HL-60/S4 treated with retinoic acid at 250 ng/mL for 4 days and 3 days (cell line): ENCODE results near the gene ISLR.

ENCODE experiments used
- in situ Hi-C: fragments of 300-500 bp; cut with MboI; formaldehyde crosslinking; loops from 2 replicates; pipeline ENCODE4 v1.7.0; 2022; ENCODE audit warnings: low sequenced_read_pairs

Gene ISLR, protein sequence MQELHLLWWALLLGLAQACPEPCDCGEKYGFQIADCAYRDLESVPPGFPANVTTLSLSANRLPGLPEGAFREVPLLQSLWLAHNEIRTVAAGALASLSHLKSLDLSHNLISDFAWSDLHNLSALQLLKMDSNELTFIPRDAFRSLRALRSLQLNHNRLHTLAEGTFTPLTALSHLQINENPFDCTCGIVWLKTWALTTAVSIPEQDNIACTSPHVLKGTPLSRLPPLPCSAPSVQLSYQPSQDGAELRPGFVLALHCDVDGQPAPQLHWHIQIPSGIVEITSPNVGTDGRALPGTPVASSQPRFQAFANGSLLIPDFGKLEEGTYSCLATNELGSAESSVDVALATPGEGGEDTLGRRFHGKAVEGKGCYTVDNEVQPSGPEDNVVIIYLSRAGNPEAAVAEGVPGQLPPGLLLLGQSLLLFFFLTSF

GRCh38 chr15:74173380-74174218, at the start of gene ISLR:
TSS of gene ISLR (plus strand) at chr15:74173710. CDS start at chr15:74174859, 1,149 bp downstream.
- in situ Hi-C loops = no loop called here

DNA sequence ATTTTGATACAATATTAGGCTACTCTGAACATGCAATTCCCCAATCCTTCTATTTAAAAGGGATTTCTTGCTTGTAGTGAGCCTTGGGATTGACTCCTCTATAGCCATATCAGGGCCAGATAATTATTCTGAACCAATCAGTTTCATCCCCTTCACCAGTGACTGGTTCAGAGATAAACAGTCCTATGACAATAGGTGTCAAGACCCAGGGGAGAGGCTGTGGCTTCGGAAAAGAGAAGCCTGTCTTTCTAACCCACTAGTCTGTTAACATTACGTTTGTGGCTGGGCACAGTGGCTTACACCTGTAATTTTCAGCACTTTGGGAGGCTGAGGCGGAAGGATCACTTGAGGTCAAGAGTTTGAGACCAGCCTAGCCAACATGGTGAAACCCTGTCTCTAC, 49.3 kb upstream of the ISLR start:
- in situ Hi-C loops = loop anchor here (10.0 kb wide), 1 partner anchor 181 kb away; no protein-coding TSS in a partner anchor

GRCh38 chr15:74124759-74125158, 48.8 kb upstream of the ISLR start:
- in situ Hi-C loops = loop anchor here (10.0 kb wide), 1 partner anchor 180 kb away; no protein-coding TSS in a partner anchor

DNA sequence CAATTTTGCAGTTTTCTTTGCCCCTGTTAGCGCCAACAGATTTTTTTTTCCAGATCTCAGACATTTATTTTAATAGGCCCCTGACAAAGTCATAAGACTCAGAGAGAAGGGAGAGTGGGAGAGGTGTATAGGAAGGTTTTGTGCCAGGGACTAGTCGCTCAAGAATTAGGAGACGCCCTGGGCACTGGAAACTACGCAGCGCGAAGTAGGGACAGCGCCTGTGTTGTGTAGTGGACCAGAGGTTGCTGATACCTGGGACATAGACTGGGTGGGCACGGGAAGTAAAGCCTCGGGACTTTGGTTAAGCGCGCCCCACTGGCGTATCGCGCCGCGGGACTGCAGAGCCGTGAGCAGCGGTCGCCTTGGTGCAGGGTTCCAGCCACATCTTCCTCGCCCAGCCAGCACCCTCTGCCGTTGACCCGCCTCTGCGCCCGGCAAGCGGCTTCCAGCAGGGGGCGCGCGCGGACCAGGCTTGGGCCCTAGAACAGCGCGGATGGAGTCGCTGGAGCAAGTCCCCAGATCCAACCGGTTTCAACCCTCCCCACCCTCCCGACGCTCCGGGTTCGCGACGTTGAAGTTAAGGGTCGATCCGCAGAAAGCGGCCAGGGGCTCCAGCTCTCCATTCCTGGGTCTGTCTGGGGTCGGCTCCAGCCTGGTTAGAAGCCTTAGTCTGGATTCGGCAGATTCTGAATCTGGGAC, 46.1 kb upstream of the ISLR start:
- in situ Hi-C loops = loop anchor here (10.0 kb wide), 1 partner anchor 177 kb away; no protein-coding TSS in a partner anchor

- in situ Hi-C loops = loop anchor here (10.0 kb wide), 1 partner anchor 177 kb away; no protein-coding TSS in a partner anchor
These were observed 45.3 kb upstream of the ISLR start for GRCh38 chr15:74127954-74128784.

- in situ Hi-C loops = loop anchor here (10.0 kb wide), 1 partner anchor 176 kb away; no protein-coding TSS in a partner anchor
These were observed 44.5 kb upstream of the ISLR start for GRCh38 chr15:74128785-74129585.

DNA sequence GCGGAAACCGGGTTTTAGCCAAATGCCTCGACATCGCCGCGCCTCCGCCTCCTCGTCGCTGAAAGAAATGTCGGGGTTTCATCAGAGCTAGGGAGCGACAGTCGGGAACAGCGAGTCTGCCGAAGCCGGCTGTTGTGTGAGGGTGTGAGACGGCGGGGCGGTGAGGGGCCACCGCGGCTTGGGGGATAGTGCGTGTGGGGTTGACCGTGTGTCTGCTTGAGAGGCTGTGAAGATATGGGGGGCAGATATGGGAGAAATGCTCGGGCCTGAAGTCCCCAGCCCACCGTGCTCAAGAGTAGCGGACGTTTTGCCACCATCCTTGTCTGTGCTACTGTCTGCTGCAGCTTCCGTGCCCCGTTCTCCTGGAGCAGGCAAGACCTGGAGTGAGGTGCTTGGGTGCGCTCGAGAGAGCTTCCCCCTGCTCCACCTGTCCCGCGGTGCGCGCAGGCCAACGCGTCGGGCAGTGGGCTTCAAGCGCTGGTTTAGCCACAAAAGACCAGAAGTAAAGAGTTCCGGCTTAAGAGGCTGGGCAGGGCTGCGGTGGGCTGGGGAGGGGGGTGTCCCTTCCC, 43.8 kb upstream of the ISLR start:
- in situ Hi-C loops = loop anchor here (10.0 kb wide), 1 partner anchor 175 kb away; no protein-coding TSS in a partner anchor

DNA sequence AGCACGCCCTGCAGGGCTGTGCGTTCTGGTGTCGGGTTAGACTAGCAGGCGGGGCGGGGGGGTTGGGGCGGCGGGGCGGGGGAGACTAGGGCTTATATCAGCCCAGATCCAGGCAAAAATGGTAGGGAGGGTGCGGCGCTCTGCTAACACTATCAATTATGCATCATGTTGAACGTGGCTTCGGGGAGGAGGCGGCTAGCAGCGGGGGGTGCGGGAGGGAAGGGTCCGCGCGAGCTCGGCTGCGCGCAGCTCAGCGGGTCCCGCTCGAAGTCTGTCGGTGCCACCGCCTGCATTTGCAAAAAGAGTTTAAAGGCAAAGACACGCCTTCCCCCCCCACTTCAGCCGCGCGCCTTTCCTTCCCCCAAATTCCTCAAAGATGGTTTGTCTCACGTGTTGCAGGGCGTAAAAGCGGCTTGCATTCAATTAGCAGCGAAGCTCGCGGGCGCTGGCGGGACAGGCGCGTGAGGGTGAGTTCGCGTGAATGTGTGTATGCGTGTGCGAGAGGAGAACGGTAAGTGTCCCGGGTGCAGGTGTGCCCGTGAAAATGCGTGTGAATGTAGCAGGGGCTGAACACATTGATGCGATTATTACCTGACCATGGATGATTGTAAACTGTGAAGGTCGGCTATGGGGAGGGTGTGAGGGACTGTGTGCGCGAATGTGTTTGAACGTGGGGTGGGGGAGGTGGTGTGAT, 43.2 kb upstream of the ISLR start, which contains the start of gene ISLR2:
ISLR2 (plus strand) TSS at position 432 of the 694 bp plus-strand sequence. CDS start 2,169 bp downstream, outside the sequence.
- in situ Hi-C loops = no loop called here

- in situ Hi-C loops = no loop called here
These were observed 42.5 kb upstream of the ISLR start for GRCh38 chr15:74130849-74131627.

GRCh38 chr15:74131628-74132413, 41.7 kb upstream of the ISLR start:
- in situ Hi-C loops = no loop called here

GRCh38 chr15:74132681-74133651, 40.5 kb upstream of the ISLR start:
- in situ Hi-C loops = no loop called here

DNA sequence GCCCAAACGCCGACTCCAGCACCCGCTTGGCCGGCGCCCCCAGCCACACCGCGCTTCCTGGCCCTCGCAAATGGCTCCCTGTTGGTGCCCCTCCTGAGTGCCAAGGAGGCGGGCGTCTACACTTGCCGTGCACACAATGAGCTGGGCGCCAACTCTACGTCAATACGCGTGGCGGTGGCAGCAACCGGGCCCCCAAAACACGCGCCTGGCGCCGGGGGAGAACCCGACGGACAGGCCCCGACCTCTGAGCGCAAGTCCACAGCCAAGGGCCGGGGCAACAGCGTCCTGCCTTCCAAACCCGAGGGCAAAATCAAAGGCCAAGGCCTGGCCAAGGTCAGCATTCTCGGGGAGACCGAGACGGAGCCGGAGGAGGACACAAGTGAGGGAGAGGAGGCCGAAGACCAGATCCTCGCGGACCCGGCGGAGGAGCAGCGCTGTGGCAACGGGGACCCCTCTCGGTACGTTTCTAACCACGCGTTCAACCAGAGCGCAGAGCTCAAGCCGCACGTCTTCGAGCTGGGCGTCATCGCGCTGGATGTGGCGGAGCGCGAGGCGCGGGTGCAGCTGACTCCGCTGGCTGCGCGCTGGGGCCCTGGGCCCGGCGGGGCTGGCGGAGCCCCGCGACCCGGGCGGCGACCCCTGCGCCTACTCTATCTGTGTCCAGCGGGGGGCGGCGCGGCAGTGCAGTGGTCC, 39.7 kb upstream of the ISLR start:
- in situ Hi-C loops = no loop called here

- in situ Hi-C loops = no loop called here
These were observed 39.0 kb upstream of the ISLR start for GRCh38 chr15:74134387-74135027.

GRCh38 chr15:74135041-74135565, 38.4 kb upstream of the ISLR start:
- in situ Hi-C loops = no loop called here
